Measurements from ENCODE around the gene FCRLA.

FCRLA gene

GRCh38 chr1:161728376-161729226, 21.6 kb downstream of the FCRLA start:
- no peaks in the 10 kb centered on the region for H3K36me3 ChIP-seq (ENCODE audit: control insufficient read depth in 2 of 2, insufficient read depth in 1 of 2, low read length in 2 of 2)
- H3K4me1 ChIP-seq (ENCODE audit: control insufficient read depth, insufficient read depth, low read length) = no peaks in the 10 kb centered on the region; the same call in 1 of the 2 replicates
- H3K27ac ChIP-seq (ENCODE audit: extremely low read depth, low read depth, low read length) = no peak overlapping the region
- H3K4me3 ChIP-seq (ENCODE audit: low read depth, low read length) = no peak overlapping the region
- CTCF ChIA-PET = interaction anchor here (1.2 to 4.0 kb wide), 4 partner anchors 8 to 81 kb away, joined by 4 to 13 read pairs (median 5); no protein-coding TSS in a partner anchor
- TF ChIP-seq PRDM10 (tag by site-specific recombination; IDR thresholded peaks at IDR 0.05) = 0 out of 2 replicates have a peak, but pooled peaks have one; percentile 11
- no peak for TF ChIP-seq ZNF404 (tag by site-specific recombination; IDR thresholded peaks at IDR 0.05)
- peak; percentile 42; the same call in 1 of the 2 replicates for TF ChIP-seq PRDM1 (tag by site-specific recombination; IDR thresholded peaks at IDR 0.05)
- no peak for TF ChIP-seq ZNF626 (tag by site-specific recombination; IDR thresholded peaks at IDR 0.05)
- POLR2A ChIA-PET = interaction anchor here (0.7 kb wide), 1 partner anchor 10 kb away, joined by 5 read pairs; no protein-coding TSS in a partner anchor
- H3K9me3 ChIP-seq (ENCODE audit: control insufficient read depth, insufficient read depth, low read depth, low read length) = no peaks in the 10 kb centered on the region

- Histone ChIP-seq H3K4me3 (ENCODE audit: low read depth, low read length) (no peak overlapping the region), H3K27ac (ENCODE audit: extremely low read depth, low read depth, low read length) (no peak overlapping the region), H3K36me3 (ENCODE audit: control insufficient read depth in 2 of 2, insufficient read depth in 1 of 2, low read length in 2 of 2) (no peaks in the 10 kb centered on the region), H3K9me3 (ENCODE audit: control insufficient read depth, insufficient read depth, low read depth, low read length) (no peaks in the 10 kb centered on the region), H3K4me1 (ENCODE audit: control insufficient read depth, insufficient read depth, low read length) (no peaks in the 10 kb centered on the region; the same call in 1 of the 2 replicates)
- ChIA-PET POLR2A (no interaction called here), CTCF (interaction anchor here (0.6 to 4.0 kb wide), 3 partner anchors 9 to 198 kb away, joined by 4 to 13 read pairs (median 6); no protein-coding TSS in a partner anchor)
- TF ChIP-seq ZNF513 (tag by site-specific recombination; IDR thresholded peaks at IDR 0.05) (no peak), ZNF530 (tag by site-specific recombination; IDR thresholded peaks at IDR 0.05; ENCODE audit: low read depth) (no peak), HOXC10 (CRISPR knock-in tag; IDR thresholded peaks at IDR 0.05) (no peak), SCRT1 (tag by site-specific recombination; IDR thresholded peaks at IDR 0.05; ENCODE audit: borderline replicate concordance) (no peak), ZNF664 (tag by site-specific recombination; IDR thresholded peaks at IDR 0.05) (no peak), ZNF121 (tag by site-specific recombination; IDR thresholded peaks at IDR 0.05) (no peak), ZNF335 (tag by site-specific recombination; conservative IDR thresholded peaks at IDR 0.05) (no peak), ZNF629 (tag by site-specific recombination; IDR thresholded peaks at IDR 0.05) (no peak), ZSCAN5A (tag by site-specific recombination; IDR thresholded peaks at IDR 0.05) (no peak)
These were observed 23.1 kb downstream of the FCRLA start for GRCh38 chr1:161730050-161730564.

- CTCF ChIA-PET = interaction anchor here (0.6 to 0.7 kb wide), 2 partner anchors 83 to 243 kb away, joined by 3 read pairs; no protein-coding TSS in a partner anchor
These were observed 24.2 kb downstream of the FCRLA start for GRCh38 chr1:161731241-161731640.

More at GRCh38 chr1:161731241-161731640, 24.2 kb downstream of the FCRLA start:
- H3K4me1 ChIP-seq (ENCODE audit: control insufficient read depth, insufficient read depth, low read length) = no peaks in the 10 kb centered on the region
- no peaks in the 10 kb centered on the region for H3K36me3 ChIP-seq (ENCODE audit: control insufficient read depth in 2 of 2, insufficient read depth in 1 of 2, low read length in 2 of 2)
- no peak for TF ChIP-seq ZBTB20 (tag by site-specific recombination; IDR thresholded peaks at IDR 0.05)
- no peak for TF ChIP-seq ZNF138 (tag by site-specific recombination; IDR thresholded peaks at IDR 0.05; ENCODE audit: borderline replicate concordance)
- TF ChIP-seq ZFP37 (tag by site-specific recombination; IDR thresholded peaks at IDR 0.05) = no peak
- TF ChIP-seq, protein P1, sequence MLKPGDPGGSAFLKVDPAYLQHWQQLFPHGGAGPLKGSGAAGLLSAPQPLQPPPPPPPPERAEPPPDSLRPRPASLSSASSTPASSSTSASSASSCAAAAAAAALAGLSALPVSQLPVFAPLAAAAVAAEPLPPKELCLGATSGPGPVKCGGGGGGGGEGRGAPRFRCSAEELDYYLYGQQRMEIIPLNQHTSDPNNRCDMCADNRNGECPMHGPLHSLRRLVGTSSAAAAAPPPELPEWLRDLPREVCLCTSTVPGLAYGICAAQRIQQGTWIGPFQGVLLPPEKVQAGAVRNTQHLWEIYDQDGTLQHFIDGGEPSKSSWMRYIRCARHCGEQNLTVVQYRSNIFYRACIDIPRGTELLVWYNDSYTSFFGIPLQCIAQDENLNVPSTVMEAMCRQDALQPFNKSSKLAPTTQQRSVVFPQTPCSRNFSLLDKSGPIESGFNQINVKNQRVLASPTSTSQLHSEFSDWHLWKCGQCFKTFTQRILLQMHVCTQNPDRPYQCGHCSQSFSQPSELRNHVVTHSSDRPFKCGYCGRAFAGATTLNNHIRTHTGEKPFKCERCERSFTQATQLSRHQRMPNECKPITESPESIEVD (tag by site-specific recombination; IDR thresholded peaks at IDR 0.05) = no peak
- no peak overlapping the region for H3K4me3 ChIP-seq (ENCODE audit: low read depth, low read length)
- H3K9me3 ChIP-seq (ENCODE audit: control insufficient read depth, insufficient read depth, low read depth, low read length) = no peaks in the 10 kb centered on the region
- POLR2A ChIA-PET = no interaction called here
- H3K27ac ChIP-seq (ENCODE audit: extremely low read depth, low read depth, low read length) = no peak overlapping the region

All from HEK293 (cell line).